ENCODE measurements around the gene BRMS1L.

GRCh38 chr14:35866595-35867279 lies 40.6 kb downstream of the BRMS1L start:
- TF ChIP-seq CTCF (IDR thresholded peaks at IDR 0.05 in 8 of 11, conservative IDR thresholded peaks at IDR 0.05 in 3 of 11): no peak
- no peak for TF ChIP-seq POLR2A (IDR thresholded peaks at IDR 0.05)
- TF ChIP-seq POLR2AphosphoS5 (IDR thresholded peaks at IDR 0.05): no peak
